Glutamatergic neuron (in vitro differentiated cells): ENCODE measurements around the gene MMP20. TPM values are rescaled to one million over a fixed set of nuclear protein-coding genes. Genes with fewer than 3 reads are reported as not detected.

Source experiments
- DNase-seq: peaks from one replicate; pipeline ENCODE4 v3.0.0; 2022
- H3K27ac Mint-ChIP-seq: one replicate; pipeline ENCODE4 v1.8.0; 2020; ENCODE audit warnings: mild to moderate bottlenecking, mixed read lengths, inconsistent platforms; ENCODE audit not compliant: unreplicated experiment
- H3K27me3 Mint-ChIP-seq: one replicate; pipeline ENCODE4 v1.8.0; 2020; ENCODE audit warnings: mild to moderate bottlenecking, moderate library complexity, mixed read lengths, inconsistent platforms; ENCODE audit not compliant: unreplicated experiment
- H3K36me3 Mint-ChIP-seq: one replicate; pipeline ENCODE4 v1.8.0; 2020; ENCODE audit warnings: mild to moderate bottlenecking, mixed read lengths, inconsistent platforms; ENCODE audit not compliant: unreplicated experiment
- H3K4me1 Mint-ChIP-seq: one replicate; pipeline ENCODE4 v1.8.0; 2020; ENCODE audit warnings: mild to moderate bottlenecking, low read depth, mixed read lengths, inconsistent platforms; ENCODE audit not compliant: unreplicated experiment
- H3K4me3 Mint-ChIP-seq: one replicate; pipeline ENCODE4 v1.8.0; 2020; ENCODE audit warnings: mild to moderate bottlenecking, mixed read lengths, inconsistent platforms; ENCODE audit not compliant: unreplicated experiment
- H3K9me3 Mint-ChIP-seq: one replicate; pipeline ENCODE4 v1.8.0; 2020; ENCODE audit warnings: mild to moderate bottlenecking, moderate library complexity, mixed read lengths, inconsistent platforms; ENCODE audit not compliant: unreplicated experiment
- CTCF ChIP-seq: fragments of 200-600 bp; sonication (generic); IDR thresholded peaks from one replicate; pipeline ENCODE4 v1.5.0; 2021; ENCODE audit not compliant: partially characterized antibody, unreplicated experiment
- total RNA-seq: library from RNA; stranded (reverse); fragmentation: NEBNext Ultra II Directional; extraction: Animal tissue kit (Norgen Biotek cat#: 25700); gene quantifications from one replicate; pipeline ENCODE4 v1.2.1, GENCODE V29; 2021; ENCODE audit not compliant: unreplicated experiment

The MMP20 gene
- total RNA-seq, 1 donor from 2014 or later = not detected

- Mint-ChIP-seq H3K4me3 (no peak overlapping the region), H3K27ac (no peak overlapping the region), H3K27me3 (no peaks in the 10 kb centered on the region), H3K36me3 (no peaks in the 10 kb centered on the region), H3K9me3 (peaks cover 5% of the 10 kb centered on the region), H3K4me1 (no peaks in the 10 kb centered on the region)
- TF ChIP-seq CTCF = no peak
- no peak for DNase-seq
Measured at GRCh38 chr11:102568851-102569250, 56.3 kb downstream of the MMP20 start.

GRCh38 chr11:102566112-102566511, 59.0 kb downstream of the MMP20 start:
- no peak for TF ChIP-seq CTCF
- Mint-ChIP-seq H3K4me1 (no peaks in the 10 kb centered on the region), H3K4me3 (no peak overlapping the region), H3K27ac (no peak overlapping the region), H3K9me3 (peaks cover 5% of the 10 kb centered on the region), H3K27me3 (no peaks in the 10 kb centered on the region), H3K36me3 (no peaks in the 10 kb centered on the region)
- no peak for DNase-seq

- Mint-ChIP-seq H3K4me3 (no peak overlapping the region), H3K27ac (no peak overlapping the region), H3K27me3 (no peaks in the 10 kb centered on the region), H3K4me1 (no peaks in the 10 kb centered on the region), H3K36me3 (no peaks in the 10 kb centered on the region), H3K9me3 (peaks cover 5% of the 10 kb centered on the region)
- TF ChIP-seq CTCF = no peak
- no peak for DNase-seq
Measured at GRCh38 chr11:102564110-102564509, 61.0 kb downstream of the MMP20 start.

GRCh38 chr11:102561636-102562035, 63.5 kb downstream of the MMP20 start:
- TF ChIP-seq CTCF = no peak
- peaks cover 5% of the 10 kb centered on the region for H3K9me3 Mint-ChIP-seq
- no peak for DNase-seq
- no peak overlapping the region for H3K27ac Mint-ChIP-seq
- no peaks in the 10 kb centered on the region for H3K4me1 Mint-ChIP-seq
- H3K27me3 Mint-ChIP-seq = no peaks in the 10 kb centered on the region
- H3K36me3 Mint-ChIP-seq = no peaks in the 10 kb centered on the region
- H3K4me3 Mint-ChIP-seq = no peak overlapping the region

- Mint-ChIP-seq H3K4me3 (no peak overlapping the region), H3K4me1 (no peaks in the 10 kb centered on the region), H3K27ac (no peak overlapping the region), H3K36me3 (no peaks in the 10 kb centered on the region), H3K27me3 (no peaks in the 10 kb centered on the region), H3K9me3 (no peaks in the 10 kb centered on the region)
- DNase-seq = no peak
- TF ChIP-seq CTCF = no peak
Measured at GRCh38 chr11:102560555-102561011, 64.5 kb downstream of the MMP20 start.
